Nephron (organoid): ENCODE data around the gene OBP2A.

ENCODE experiments used
- H3K27ac Mint-ChIP-seq, 3 experiments: 2 replicates each; pipeline ENCODE4 v1.8.0; 2020; ENCODE audit warnings: mixed read lengths in 3 of 3, mild to moderate bottlenecking in 2 of 3, moderate library complexity in 1 of 3
- H3K27me3 Mint-ChIP-seq: 2 replicates; pipeline ENCODE4 v1.8.0; 2021; ENCODE audit warnings: low read depth, mild to moderate bottlenecking, moderate library complexity, mixed read lengths
- H3K36me3 Mint-ChIP-seq: 2 replicates; pipeline ENCODE4 v1.8.0; 2020; ENCODE audit warnings: low read depth, mixed read lengths
- H3K4me1 Mint-ChIP-seq: 2 replicates; pipeline ENCODE4 v1.8.0; 2020; ENCODE audit warnings: mixed read lengths
- H3K4me3 Mint-ChIP-seq, 3 experiments: 2 replicates each; pipeline ENCODE4 v1.8.0; 2020; ENCODE audit warnings: mild to moderate bottlenecking in 3 of 3, mixed read lengths in 3 of 3, moderate library complexity in 2 of 3
- H3K9me3 Mint-ChIP-seq: 2 replicates; pipeline ENCODE4 v1.8.0; 2020; ENCODE audit warnings: mixed read lengths
- TF ChIP-seq, protein P1 (sequence below), 3 experiments: fragments of 200-600 bp; sonication (generic); IDR thresholded peaks; one replicate each; pipeline ENCODE4 v1.5.0; 2021; ENCODE audit warnings: antibody characterized with exemption in 3 of 3; ENCODE audit not compliant: unreplicated experiment in 3 of 3

The OBP2A gene

DNA sequence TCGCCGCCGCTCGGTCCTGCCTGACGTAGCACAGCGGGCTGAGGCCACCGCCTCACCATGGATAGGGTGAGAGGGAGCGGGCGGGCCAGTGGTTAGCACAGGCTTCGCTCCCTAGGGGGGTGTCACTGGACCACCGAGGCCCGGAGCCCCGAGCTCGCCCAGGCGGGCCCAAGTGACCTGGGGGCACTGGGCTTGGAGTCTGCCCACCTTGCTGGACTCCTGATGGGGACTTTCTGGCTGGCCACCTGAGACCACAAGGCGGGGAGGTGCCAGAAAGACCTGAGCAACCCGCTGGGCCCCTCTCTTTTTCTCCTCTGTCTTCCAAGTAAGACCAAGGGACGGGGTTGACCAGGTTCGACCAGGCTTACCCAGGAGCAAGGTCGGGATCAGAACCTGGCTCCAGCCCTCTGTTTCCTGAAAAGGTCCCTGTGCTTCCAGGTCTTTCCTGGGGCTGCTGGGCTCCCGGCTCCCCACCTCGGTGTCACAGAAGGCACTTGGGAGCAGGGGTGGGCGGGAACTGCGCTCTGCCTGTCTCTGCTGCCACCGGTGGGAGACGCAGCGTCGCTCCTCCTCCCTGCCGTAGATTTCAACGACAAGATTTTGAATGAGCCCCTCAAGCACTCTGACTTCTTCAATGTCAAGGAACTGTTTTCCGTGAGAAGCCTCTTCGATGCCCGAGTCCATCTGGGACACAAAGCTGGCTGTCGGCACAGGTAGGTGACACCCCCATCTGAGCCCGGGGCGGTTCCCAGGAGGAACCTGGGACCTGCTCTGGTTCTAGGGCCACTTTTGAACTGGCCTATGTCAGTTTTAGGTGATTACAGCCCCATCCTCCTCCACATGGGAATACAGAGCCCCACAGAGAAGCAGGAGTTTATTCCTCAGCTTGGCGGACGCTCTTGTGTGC, 44.4 kb upstream of the OBP2A start:
- TF ChIP-seq, protein P1, sequence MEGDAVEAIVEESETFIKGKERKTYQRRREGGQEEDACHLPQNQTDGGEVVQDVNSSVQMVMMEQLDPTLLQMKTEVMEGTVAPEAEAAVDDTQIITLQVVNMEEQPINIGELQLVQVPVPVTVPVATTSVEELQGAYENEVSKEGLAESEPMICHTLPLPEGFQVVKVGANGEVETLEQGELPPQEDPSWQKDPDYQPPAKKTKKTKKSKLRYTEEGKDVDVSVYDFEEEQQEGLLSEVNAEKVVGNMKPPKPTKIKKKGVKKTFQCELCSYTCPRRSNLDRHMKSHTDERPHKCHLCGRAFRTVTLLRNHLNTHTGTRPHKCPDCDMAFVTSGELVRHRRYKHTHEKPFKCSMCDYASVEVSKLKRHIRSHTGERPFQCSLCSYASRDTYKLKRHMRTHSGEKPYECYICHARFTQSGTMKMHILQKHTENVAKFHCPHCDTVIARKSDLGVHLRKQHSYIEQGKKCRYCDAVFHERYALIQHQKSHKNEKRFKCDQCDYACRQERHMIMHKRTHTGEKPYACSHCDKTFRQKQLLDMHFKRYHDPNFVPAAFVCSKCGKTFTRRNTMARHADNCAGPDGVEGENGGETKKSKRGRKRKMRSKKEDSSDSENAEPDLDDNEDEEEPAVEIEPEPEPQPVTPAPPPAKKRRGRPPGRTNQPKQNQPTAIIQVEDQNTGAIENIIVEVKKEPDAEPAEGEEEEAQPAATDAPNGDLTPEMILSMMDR (IDR thresholded peaks at IDR 0.05; ENCODE audit: unreplicated experiment in 3 of 3) = no peak
- peaks cover 5% of the 10 kb centered on the region for H3K4me1 Mint-ChIP-seq
- peak overlapping the region; percentile 92 to 94 (median 93) for H3K4me3 Mint-ChIP-seq
- H3K36me3 Mint-ChIP-seq = peaks cover 17% of the 10 kb centered on the region
- no peaks in the 10 kb centered on the region for H3K9me3 Mint-ChIP-seq
- H3K27ac Mint-ChIP-seq = no peak overlapping the region
- H3K27me3 Mint-ChIP-seq = no peaks in the 10 kb centered on the region

DNA sequence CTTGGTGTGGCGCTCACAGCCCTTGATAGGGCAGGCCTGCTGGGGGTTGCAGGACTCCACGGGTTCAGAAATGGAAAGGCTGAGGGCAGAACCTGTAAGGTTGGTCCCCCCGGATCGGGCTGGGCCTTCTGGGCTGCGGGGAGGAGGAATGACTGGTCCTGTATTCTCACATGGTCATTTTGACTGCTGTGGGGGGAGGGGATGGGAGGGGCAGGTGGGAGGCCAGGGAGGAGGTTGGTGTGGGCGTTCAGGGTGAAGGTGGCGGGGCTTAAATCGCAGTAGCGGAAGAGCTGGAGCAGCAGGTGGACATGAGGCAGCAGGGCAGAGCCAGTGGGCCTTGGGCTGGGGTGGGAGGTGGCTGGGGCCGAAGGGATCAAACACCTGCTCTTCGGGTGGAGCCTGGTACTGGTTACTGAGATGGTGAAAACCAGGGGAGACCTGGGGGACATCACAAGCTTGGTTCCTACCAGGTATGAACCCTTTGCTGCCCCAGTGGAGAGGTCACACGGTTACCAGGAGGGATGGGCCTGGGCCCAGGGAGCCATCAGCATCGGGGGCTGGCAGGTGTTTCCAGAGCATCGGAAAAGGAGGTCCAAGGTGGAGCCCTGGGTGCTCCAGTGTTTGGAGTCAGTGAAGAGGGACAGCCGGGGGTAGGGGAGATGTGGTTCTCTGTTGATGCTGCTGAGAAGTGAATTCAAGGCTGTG, 43.6 kb upstream of the OBP2A start:
- TF ChIP-seq, protein P1 (IDR thresholded peaks at IDR 0.05; ENCODE audit: unreplicated experiment in 3 of 3) = no peak
- H3K4me3 Mint-ChIP-seq = peak overlapping the region; percentile 92 to 94 (median 93)
- H3K27me3 Mint-ChIP-seq = no peaks in the 10 kb centered on the region
- H3K36me3 Mint-ChIP-seq = peaks cover 17% of the 10 kb centered on the region
- H3K9me3 Mint-ChIP-seq = no peaks in the 10 kb centered on the region
- H3K27ac Mint-ChIP-seq = no peak overlapping the region
- peaks cover 5% of the 10 kb centered on the region for H3K4me1 Mint-ChIP-seq

DNA sequence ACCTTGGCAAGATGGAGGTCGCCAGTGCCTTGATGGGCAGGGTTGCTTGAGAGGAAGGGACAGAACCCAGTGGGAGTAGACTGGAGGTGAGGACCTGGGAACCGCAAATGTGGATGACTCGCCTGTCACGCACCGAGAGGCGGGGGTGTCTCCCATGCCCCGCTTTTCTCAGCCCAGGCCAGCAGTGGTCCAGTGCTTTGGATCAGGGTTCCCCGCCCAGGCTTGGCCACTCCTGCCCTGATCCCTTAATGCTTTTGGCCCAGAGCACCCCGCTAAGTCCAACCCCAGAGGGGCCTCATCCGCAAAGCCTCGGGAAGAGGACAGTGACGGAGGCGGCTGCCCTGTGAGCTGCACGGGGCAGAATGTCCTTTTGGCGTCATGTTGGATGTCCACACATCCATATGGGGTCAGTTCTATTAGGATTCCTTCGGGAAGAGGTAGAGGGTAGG, 43.0 kb upstream of the OBP2A start:
- Mint-ChIP-seq H3K4me3 (peak overlapping the region; percentile 69 to 93 (median 78)), H3K4me1 (peaks cover 5% of the 10 kb centered on the region), H3K27me3 (no peaks in the 10 kb centered on the region), H3K36me3 (peaks cover 17% of the 10 kb centered on the region), H3K27ac (no peak overlapping the region), H3K9me3 (peaks cover 1% of the 10 kb centered on the region)
- TF ChIP-seq, protein P1 (IDR thresholded peaks at IDR 0.05; ENCODE audit: unreplicated experiment in 3 of 3) = no peak

DNA sequence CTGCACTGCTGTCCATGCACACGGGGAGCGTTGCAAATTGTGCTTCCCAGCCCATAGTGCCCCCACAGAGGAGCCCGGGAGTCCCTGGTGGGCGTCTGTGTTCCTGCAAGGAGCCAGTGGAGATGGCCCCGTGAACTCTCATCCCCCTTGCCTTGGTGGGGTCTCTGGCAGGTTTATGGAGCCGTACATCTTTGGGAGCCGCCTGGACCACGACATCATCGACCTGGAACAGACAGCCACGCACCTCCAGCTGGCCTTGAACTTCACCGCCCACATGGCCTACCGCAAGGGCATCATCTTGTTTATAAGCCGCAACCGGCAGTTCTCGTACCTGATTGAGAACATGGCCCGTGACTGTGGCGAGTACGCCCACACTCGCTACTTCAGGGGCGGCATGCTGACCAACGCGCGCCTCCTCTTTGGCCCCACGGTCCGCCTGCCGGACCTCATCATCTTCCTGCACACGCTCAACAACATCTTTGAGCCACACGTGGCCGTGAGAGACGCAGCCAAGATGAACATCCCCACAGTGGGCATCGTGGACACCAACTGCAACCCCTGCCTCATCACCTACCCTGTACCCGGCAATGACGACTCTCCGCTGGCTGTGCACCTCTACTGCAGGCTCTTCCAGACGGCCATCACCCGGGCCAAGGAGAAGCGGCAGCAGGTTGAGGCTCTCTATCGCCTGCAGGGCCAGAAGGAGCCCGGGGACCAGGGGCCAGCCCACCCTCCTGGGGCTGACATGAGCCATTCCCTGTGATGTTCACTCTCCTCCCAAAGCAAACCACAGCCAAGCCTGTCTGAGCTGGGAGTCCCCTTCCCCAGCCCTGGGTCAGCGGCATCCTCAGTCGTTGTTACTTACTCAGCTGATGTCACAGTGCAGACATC, 42.3 kb upstream of the OBP2A start:
- peaks cover 5% of the 10 kb centered on the region for H3K4me1 Mint-ChIP-seq
- H3K27ac Mint-ChIP-seq = no peak overlapping the region
- no peaks in the 10 kb centered on the region for H3K27me3 Mint-ChIP-seq
- H3K9me3 Mint-ChIP-seq = peaks cover 5% of the 10 kb centered on the region
- TF ChIP-seq, protein P1 (IDR thresholded peaks at IDR 0.05; ENCODE audit: unreplicated experiment in 3 of 3) = no peak
- H3K36me3 Mint-ChIP-seq = peaks cover 17% of the 10 kb centered on the region
- peak overlapping the region; percentile 77 to 93 (median 78) for H3K4me3 Mint-ChIP-seq

DNA sequence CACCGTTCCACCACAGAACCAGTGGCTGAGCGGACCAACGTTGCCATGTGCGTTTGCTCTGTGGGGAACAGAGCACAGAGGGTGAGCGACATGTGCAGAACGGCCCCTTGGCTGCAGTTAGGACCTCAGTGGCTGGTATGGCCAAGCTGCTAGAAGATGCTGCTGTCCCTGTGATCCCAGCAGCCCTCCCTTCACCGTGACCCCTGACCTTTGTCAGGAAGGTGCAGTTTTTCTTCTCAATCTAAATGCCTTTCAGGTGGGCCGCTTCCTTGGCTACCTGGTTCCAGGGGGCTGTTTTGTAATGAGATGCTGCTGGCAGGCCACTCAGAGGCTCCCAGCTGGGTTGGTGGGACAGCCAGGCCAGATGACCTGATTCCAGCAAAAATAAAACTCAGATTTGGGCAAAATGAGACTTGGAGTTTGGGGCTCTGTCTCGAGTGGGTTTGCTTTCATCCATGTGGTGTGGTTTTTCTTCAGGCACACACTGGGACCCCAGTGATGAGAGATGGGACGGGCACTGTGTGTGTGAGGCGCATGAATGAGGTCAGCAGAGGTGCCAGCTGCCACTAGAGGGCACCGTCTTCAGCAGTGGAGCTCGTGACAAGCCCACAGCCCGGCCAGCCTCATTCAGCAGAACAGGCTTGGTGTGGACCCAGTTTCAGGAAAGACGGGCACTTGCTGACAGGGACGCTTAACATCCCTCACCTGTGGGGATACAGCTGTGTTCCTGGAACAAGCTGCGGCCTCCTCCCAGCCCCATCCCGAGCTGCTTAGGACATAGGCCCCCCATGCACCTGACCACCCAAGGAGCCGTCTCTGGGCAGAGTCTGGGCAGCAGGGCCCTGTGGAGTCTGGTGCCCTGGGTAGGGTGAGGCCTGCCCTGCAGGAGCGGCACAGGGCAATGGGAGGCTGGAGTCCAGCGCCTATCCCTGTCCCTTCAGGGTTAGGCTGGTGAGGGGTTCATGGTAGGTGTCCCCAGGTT, 41.4 kb upstream of the OBP2A start:
- Mint-ChIP-seq H3K9me3 (peaks cover 13% of the 10 kb centered on the region), H3K27ac (peak overlapping the region in 1 of 3 experiments; percentile 49), H3K27me3 (no peaks in the 10 kb centered on the region), H3K36me3 (peaks cover 17% of the 10 kb centered on the region), H3K4me1 (peaks cover 5% of the 10 kb centered on the region), H3K4me3 (peak overlapping the region; percentile 27 to 77 (median 65))
- TF ChIP-seq, protein P1 (IDR thresholded peaks at IDR 0.05; ENCODE audit: unreplicated experiment in 3 of 3) = peak; percentile 45 to 63 (median 59)
